Ishikawa (cell line): ENCODE measurements around the gene TBC1D21.

ENCODE experiments used
- CEBPB ChIP-seq: IDR thresholded peaks from 2 replicates; pipeline ENCODE4 v1.6.1; 2012
- CREB1 ChIP-seq: IDR thresholded peaks from 2 replicates; pipeline ENCODE4 v1.6.1; 2012; ENCODE audit warnings: low read depth
- EGR1 ChIP-seq: IDR thresholded peaks from 2 replicates; pipeline ENCODE4 v1.6.1; 2012
- EP300 ChIP-seq: IDR thresholded peaks from 2 replicates; pipeline ENCODE4 v1.6.1; 2012; ENCODE audit warnings: borderline replicate concordance
- FOXM1 ChIP-seq: IDR thresholded peaks from 2 replicates; pipeline ENCODE4 v1.6.1; 2012; ENCODE audit warnings: low read depth, borderline replicate concordance
- NFIC ChIP-seq: IDR thresholded peaks from 2 replicates; pipeline ENCODE4 v1.6.1; 2012
- RAD21 ChIP-seq: IDR thresholded peaks from 2 replicates; pipeline ENCODE4 v1.6.1; 2012; ENCODE audit warnings: low read depth
- TAF1 ChIP-seq: IDR thresholded peaks from 2 replicates; pipeline ENCODE4 v1.6.1; 2012; ENCODE audit warnings: low read depth, mild to moderate bottlenecking
- TEAD4 ChIP-seq: IDR thresholded peaks from 2 replicates; pipeline ENCODE4 v1.6.1; 2012
- YY1 ChIP-seq: IDR thresholded peaks from 2 replicates; pipeline ENCODE4 v1.6.1; 2012; ENCODE audit warnings: low read depth
- ZBTB7A ChIP-seq: IDR thresholded peaks from 2 replicates; pipeline ENCODE4 v1.6.1; 2012; ENCODE audit warnings: low read depth
- TF ChIP-seq, protein P1 (sequence below): IDR thresholded peaks from 2 replicates; pipeline ENCODE4 v1.6.1; 2012; ENCODE audit warnings: low read depth, mild to moderate bottlenecking
- TF ChIP-seq, protein P2 (sequence below): IDR thresholded peaks from 2 replicates; pipeline ENCODE4 v1.6.1; 2012

DNA sequence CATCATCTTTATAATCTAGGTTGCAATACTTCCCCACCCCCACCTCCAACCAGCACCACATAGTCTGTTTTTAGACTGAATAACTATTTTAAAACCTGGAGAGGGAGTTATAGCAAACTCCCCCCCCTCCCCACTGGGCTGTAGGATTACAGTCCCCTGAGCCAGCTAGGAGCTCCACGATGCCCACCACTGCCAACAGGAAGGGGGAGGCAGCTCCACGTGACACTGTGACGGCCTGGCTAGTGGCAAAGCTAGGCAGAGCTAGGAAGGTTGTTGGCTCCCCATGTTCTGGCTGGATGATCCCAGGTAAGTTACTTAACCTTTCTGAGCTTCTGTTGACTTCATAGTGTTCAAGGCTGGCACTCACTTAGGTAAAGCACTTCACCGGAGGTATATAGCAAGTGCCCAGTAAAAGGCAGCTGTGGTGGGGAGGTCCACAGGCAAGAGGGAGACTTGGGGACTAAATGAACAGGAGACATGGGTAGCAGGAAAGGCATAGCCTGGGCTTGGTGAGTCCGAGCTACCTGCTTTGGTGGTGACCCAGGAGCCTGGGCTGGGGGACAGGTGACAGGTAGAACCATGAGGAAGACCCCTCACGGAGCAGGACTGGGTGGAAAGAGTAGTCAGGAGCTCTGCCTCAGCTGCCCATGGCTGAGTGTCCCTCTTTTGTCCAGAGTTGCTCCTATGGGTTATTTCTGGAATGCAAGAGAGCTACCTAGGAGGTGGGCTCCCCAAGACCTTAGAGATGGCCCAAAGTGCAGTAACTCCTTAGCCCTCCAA lies 4.0 kb upstream of the TBC1D21 start:
- TF ChIP-seq CEBPB (no peak), EP300 (no peak), CREB1 (no peak), FOXM1 (no peak), YY1 (no peak), TAF1 (no peak), EGR1 (no peak), TEAD4 (no peak), RAD21 (no peak), ZBTB7A (no peak), NFIC (no peak)
- TF ChIP-seq, protein P1, sequence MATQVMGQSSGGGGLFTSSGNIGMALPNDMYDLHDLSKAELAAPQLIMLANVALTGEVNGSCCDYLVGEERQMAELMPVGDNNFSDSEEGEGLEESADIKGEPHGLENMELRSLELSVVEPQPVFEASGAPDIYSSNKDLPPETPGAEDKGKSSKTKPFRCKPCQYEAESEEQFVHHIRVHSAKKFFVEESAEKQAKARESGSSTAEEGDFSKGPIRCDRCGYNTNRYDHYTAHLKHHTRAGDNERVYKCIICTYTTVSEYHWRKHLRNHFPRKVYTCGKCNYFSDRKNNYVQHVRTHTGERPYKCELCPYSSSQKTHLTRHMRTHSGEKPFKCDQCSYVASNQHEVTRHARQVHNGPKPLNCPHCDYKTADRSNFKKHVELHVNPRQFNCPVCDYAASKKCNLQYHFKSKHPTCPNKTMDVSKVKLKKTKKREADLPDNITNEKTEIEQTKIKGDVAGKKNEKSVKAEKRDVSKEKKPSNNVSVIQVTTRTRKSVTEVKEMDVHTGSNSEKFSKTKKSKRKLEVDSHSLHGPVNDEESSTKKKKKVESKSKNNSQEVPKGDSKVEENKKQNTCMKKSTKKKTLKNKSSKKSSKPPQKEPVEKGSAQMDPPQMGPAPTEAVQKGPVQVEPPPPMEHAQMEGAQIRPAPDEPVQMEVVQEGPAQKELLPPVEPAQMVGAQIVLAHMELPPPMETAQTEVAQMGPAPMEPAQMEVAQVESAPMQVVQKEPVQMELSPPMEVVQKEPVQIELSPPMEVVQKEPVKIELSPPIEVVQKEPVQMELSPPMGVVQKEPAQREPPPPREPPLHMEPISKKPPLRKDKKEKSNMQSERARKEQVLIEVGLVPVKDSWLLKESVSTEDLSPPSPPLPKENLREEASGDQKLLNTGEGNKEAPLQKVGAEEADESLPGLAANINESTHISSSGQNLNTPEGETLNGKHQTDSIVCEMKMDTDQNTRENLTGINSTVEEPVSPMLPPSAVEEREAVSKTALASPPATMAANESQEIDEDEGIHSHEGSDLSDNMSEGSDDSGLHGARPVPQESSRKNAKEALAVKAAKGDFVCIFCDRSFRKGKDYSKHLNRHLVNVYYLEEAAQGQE, result no peak
- TF ChIP-seq, protein P2, sequence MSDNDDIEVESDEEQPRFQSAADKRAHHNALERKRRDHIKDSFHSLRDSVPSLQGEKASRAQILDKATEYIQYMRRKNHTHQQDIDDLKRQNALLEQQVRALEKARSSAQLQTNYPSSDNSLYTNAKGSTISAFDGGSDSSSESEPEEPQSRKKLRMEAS, result no peak
